ENCODE results near the gene GPATCH1. TPM values are rescaled to one million over a fixed set of nuclear protein-coding genes. Genes with fewer than 3 reads are reported as not detected.
A peak's percentile ranks its signal among the peaks of the same experiment; 100 is the strongest.

GPATCH1 gene
- total RNA-seq, 2 experiments from 2014 or later = 13.7 to 15.4 TPM

- Mint-ChIP-seq H3K27ac (no peak overlapping the region), H3K36me3 (no peaks in the 10 kb centered on the region), H3K4me1 (no peaks in the 10 kb centered on the region), H3K4me3 (no peak overlapping the region), H3K27me3 (peaks cover 3% of the 10 kb centered on the region), H3K9me3 (ENCODE audit: low read depth) (no peaks in the 10 kb centered on the region)
- no peak for DNase-seq
- CTCF ChIA-PET = no interaction called here
- no peak for ATAC-seq
Observed at GRCh38 chr19:33071887-33072286, 9.1 kb upstream of the GPATCH1 start.

GRCh38 chr19:33075519-33075918 is 5.5 kb upstream of the GPATCH1 start:
- no peaks in the 10 kb centered on the region for H3K36me3 Mint-ChIP-seq
- H3K27me3 Mint-ChIP-seq = no peaks in the 10 kb centered on the region
- no peaks in the 10 kb centered on the region for H3K9me3 Mint-ChIP-seq (ENCODE audit: low read depth)
- no peak for ATAC-seq
- no peak overlapping the region for H3K4me3 Mint-ChIP-seq
- CTCF ChIA-PET = no interaction called here
- peaks cover 10% of the 10 kb centered on the region for H3K4me1 Mint-ChIP-seq
- H3K27ac Mint-ChIP-seq = no peak overlapping the region
- DNase-seq = no peak

DNA sequence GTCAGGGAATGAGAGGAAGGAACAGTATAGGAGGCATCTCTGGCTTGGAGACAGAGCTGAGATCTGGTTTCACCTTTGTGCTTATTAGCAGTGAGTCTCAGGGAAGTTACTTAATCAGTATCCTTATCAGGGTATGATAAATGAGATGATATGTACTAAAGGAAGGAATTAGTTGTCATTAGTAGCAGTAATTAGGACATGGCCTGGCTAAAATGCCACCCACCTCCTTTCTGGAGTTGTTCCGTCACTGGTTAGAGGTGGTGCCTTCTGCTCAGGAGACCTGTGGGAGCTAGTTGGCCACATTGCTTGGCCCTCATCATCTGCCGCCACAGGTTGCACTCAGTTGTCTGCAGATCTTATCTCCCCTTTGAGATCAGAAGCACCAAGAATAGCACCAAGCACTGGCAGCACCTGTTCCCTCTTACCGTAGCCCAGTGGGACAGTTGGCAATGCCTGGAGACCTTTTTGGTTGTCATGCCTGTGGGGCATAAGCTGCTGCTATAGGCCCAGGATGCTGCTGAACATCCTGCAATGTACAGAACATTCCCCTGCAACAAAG is 4.7 kb downstream of the GPATCH1 start:
- CTCF ChIA-PET = interaction anchor here (1.2 kb wide), 1 partner anchor 21 kb away, joined by 3 read pairs; the partner anchor contains the start of gene RHPN2
- peaks cover 12% of the 10 kb centered on the region for H3K36me3 Mint-ChIP-seq
- no peak overlapping the region for H3K4me3 Mint-ChIP-seq
- no peaks in the 10 kb centered on the region for H3K27me3 Mint-ChIP-seq
- H3K9me3 Mint-ChIP-seq (ENCODE audit: low read depth) = no peaks in the 10 kb centered on the region
- no peak for ATAC-seq
- H3K27ac Mint-ChIP-seq = no peak overlapping the region
- DNase-seq = no peak
- peaks cover 25% of the 10 kb centered on the region for H3K4me1 Mint-ChIP-seq

GRCh38 chr19:33086955-33087354 is 6.0 kb downstream of the GPATCH1 start:
- Mint-ChIP-seq H3K36me3 (peaks cover 18% of the 10 kb centered on the region), H3K9me3 (ENCODE audit: low read depth) (no peaks in the 10 kb centered on the region), H3K27ac (no peak overlapping the region), H3K4me3 (no peak overlapping the region), H3K27me3 (no peaks in the 10 kb centered on the region), H3K4me1 (peaks cover 12% of the 10 kb centered on the region)
- DNase-seq (no peak), ATAC-seq (no peak)
- CTCF ChIA-PET = interaction anchor here (0.7 kb wide), 1 partner anchor 36 kb away, joined by 3 read pairs; no protein-coding TSS in a partner anchor

DNA sequence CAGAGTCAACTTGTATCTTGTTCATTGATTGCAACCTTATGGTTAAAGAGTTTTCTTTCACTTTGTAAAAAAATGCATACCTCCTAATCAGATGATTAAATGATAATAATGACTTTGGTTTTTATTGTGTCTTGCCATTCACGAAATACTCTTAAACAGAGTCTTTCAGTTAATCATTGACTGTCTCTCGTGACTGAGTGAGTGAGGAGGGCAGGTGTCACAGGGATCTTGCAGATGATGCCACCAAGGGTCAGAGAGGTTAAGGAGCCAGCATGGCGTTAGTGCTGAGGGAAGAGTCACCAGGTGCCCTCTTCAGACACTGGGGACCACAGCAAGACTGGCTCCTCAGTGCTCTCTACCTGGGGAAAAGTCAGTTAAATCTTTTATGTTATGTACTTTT is 8.0 kb downstream of the GPATCH1 start:
- CTCF ChIA-PET = no interaction called here

GRCh38 chr19:33090179-33090578 is 9.2 kb downstream of the GPATCH1 start:
- Mint-ChIP-seq H3K27ac (no peak overlapping the region), H3K4me3 (no peak overlapping the region), H3K27me3 (no peaks in the 10 kb centered on the region), H3K36me3 (peaks cover 32% of the 10 kb centered on the region), H3K9me3 (ENCODE audit: low read depth) (no peaks in the 10 kb centered on the region), H3K4me1 (peaks cover 3% of the 10 kb centered on the region)
- CTCF ChIA-PET = no interaction called here
- DNase-seq (no peak), ATAC-seq (no peak)

More for the DNA sequence above, 8.0 kb downstream of the GPATCH1 start:
- Mint-ChIP-seq H3K36me3 (peaks cover 27% of the 10 kb centered on the region), H3K4me3 (no peak overlapping the region), H3K27ac (no peak overlapping the region), H3K27me3 (no peaks in the 10 kb centered on the region), H3K9me3 (ENCODE audit: low read depth) (no peaks in the 10 kb centered on the region), H3K4me1 (peaks cover 5% of the 10 kb centered on the region)
- ATAC-seq (no peak), DNase-seq (no peak)

GRCh38 chr19:33093420-33094210 is 12.6 kb downstream of the GPATCH1 start:
- CTCF ChIA-PET = no interaction called here
- peaks cover 52% of the 10 kb centered on the region for H3K36me3 Mint-ChIP-seq

DNA sequence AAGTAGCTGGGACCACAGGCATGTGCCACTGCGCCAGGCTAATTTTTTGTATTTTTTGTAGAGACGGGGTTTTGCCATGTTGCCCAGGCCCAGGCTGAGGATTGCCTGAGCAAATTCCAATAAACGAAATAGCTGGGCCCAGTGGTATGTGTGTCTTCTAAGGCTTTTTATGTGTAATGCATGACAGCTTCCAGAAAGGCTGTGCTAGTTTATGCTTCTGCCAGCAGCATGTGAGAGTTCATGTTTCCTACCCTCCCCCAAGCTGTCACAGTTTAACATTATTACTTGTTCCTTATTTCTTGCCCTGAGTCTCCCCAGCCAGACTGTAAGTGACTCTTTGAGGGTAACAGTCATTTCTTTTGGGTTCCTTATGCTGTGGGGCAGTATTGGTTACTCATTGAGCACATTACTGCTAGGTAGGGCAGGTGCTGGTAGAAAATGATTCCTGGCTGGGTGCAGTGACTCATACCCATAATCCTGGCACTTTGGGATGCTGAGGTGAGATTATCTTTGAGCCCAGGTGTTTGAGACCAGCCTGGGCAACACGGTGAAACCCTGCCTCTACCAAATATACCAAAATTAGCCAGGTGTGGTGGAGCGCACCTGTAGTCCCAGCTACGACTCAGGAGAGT is 13.6 kb downstream of the GPATCH1 start:
- H3K36me3 Mint-ChIP-seq = peaks cover 51% of the 10 kb centered on the region
- H3K4me3 Mint-ChIP-seq = no peak overlapping the region
- CTCF ChIA-PET = no interaction called here
- H3K27me3 Mint-ChIP-seq = no peaks in the 10 kb centered on the region
- ATAC-seq (no peak), DNase-seq (no peak)
- no peak overlapping the region for H3K27ac Mint-ChIP-seq
- no peaks in the 10 kb centered on the region for H3K9me3 Mint-ChIP-seq (ENCODE audit: low read depth)
- peaks cover 3% of the 10 kb centered on the region for H3K4me1 Mint-ChIP-seq

More at GRCh38 chr19:33093420-33094210, 12.6 kb downstream of the GPATCH1 start:
- no peak for DNase-seq
- no peak overlapping the region for H3K4me3 Mint-ChIP-seq
- no peaks in the 10 kb centered on the region for H3K9me3 Mint-ChIP-seq (ENCODE audit: low read depth)
- no peak overlapping the region for H3K27ac Mint-ChIP-seq
- H3K27me3 Mint-ChIP-seq = no peaks in the 10 kb centered on the region
- ATAC-seq = no peak
- H3K4me1 Mint-ChIP-seq = peaks cover 3% of the 10 kb centered on the region

DNA sequence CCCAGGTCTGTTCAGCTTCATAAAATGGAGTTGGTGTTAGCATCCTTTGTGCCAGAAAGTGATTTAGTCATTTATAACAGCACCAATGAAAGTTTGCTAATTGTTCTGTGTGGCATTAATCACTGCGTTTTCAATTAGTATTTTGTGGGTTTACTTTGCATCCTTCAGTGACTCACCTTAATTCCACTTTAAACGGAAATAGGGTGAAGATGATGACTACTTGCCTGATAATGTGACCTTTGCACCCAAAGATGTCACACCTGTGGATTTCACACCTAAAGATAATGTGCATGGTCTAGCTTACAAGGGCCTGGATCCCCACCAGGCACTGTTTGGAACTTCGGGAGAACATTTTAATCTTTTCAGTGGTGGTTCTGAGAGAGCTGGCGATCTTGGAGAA is 15.0 kb downstream of the GPATCH1 start:
- H3K4me1 Mint-ChIP-seq = no peaks in the 10 kb centered on the region
- peaks cover 42% of the 10 kb centered on the region for H3K36me3 Mint-ChIP-seq
- no peaks in the 10 kb centered on the region for H3K9me3 Mint-ChIP-seq (ENCODE audit: low read depth)
- H3K4me3 Mint-ChIP-seq = no peak overlapping the region
- DNase-seq (no peak), ATAC-seq (no peak)
- CTCF ChIA-PET = interaction anchor here (1.1 kb wide), 1 partner anchor 120 kb away, joined by 3 read pairs; no protein-coding TSS in a partner anchor
- no peak overlapping the region for H3K27ac Mint-ChIP-seq
- H3K27me3 Mint-ChIP-seq = no peaks in the 10 kb centered on the region

DNA sequence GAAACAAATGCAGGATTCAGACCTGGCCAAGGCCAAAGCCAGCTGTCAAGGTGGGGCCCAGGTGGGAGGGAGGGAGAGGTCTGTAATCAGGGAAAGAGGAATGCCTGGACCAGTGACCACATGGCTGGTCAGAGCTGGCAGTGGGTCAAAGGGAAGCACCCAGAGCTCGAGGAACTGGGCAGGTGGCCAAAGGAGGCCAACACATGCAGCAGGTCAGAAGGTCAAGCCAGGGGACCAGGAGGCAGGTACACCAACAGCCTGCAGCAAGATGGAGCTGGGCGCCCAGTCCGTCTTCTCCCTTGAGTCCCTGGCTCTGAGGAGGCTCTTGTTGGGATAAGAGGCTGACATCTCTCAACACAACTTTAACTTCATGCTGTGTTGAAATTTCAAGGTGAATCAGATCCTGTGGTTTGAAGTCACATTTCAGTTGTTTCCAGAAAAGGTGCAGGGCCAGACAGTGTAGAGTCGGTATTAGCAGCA is 17.1 kb downstream of the GPATCH1 start:
- Mint-ChIP-seq H3K36me3 (peaks cover 51% of the 10 kb centered on the region), H3K27me3 (no peaks in the 10 kb centered on the region), H3K4me3 (no peak overlapping the region), H3K9me3 (ENCODE audit: low read depth) (no peaks in the 10 kb centered on the region), H3K27ac (no peak overlapping the region), H3K4me1 (no peaks in the 10 kb centered on the region)
- CTCF ChIA-PET = no interaction called here
- ATAC-seq (no peak), DNase-seq (no peak)

DNA sequence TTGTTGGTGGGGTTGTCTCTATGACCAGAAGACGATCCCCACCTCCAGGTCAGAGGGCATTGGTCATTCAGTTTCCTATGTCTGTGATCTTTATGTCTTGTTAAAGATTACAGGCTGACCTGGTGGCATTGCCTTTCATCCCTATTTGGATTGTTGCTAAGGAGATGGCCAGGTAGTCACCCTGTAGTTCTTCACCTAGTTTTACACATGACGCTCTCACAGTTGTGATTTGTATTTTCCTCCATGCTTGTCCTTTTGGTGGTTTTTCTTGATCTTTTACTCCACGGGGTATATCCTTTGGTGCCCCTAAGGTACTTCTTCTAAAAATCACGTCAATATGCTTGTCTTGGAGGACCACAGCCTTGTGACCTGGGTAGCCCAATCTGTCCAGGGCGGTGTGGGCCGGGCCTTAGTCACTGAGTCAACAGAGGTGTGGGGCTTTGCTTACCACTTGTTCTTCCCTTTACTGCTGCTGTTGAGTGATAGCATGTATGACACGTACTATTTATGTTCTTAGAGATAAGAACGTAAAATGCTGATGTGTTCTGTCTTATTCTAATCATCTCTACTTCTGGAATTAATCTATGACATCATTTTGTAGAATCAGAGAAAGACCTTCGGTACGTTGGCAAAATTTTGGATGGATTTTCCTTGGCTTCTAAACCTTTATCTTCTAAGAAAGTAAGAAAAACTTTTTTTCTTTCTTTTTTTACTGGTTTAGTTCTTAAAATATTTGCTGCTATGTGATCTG is 20.1 kb downstream of the GPATCH1 start:
- Mint-ChIP-seq H3K27me3 (no peaks in the 10 kb centered on the region), H3K4me3 (no peak overlapping the region), H3K4me1 (no peaks in the 10 kb centered on the region), H3K36me3 (peaks cover 32% of the 10 kb centered on the region), H3K9me3 (ENCODE audit: low read depth) (no peaks in the 10 kb centered on the region), H3K27ac (peak overlapping the region; percentile 46)
- no peak for ATAC-seq
- no peak for DNase-seq
- CTCF ChIA-PET = no interaction called here

GRCh38 chr19:33102893-33103292 is 21.9 kb downstream of the GPATCH1 start:
- H3K4me1 Mint-ChIP-seq = no peaks in the 10 kb centered on the region
- H3K36me3 Mint-ChIP-seq = peaks cover 33% of the 10 kb centered on the region
- H3K9me3 Mint-ChIP-seq (ENCODE audit: low read depth) = no peaks in the 10 kb centered on the region
- H3K4me3 Mint-ChIP-seq = no peak overlapping the region
- no peak overlapping the region for H3K27ac Mint-ChIP-seq
- CTCF ChIA-PET = interaction anchor here (2.0 kb wide), 1 partner anchor 23 kb away, joined by 4 read pairs; no protein-coding TSS in a partner anchor
- ATAC-seq (no peak), DNase-seq (no peak)
- H3K27me3 Mint-ChIP-seq = no peaks in the 10 kb centered on the region

GRCh38 chr19:33108161-33108560 is 27.2 kb downstream of the GPATCH1 start:
- ATAC-seq (no peak), DNase-seq (no peak)
- no peaks in the 10 kb centered on the region for H3K9me3 Mint-ChIP-seq (ENCODE audit: low read depth)
- no peak overlapping the region for H3K27ac Mint-ChIP-seq
- no peak overlapping the region for H3K4me3 Mint-ChIP-seq
- peaks cover 32% of the 10 kb centered on the region for H3K36me3 Mint-ChIP-seq
- H3K27me3 Mint-ChIP-seq = no peaks in the 10 kb centered on the region
- no peaks in the 10 kb centered on the region for H3K4me1 Mint-ChIP-seq
- CTCF ChIA-PET = no interaction called here
